Fibroblast of upper back skin (primary cell): ENCODE data around the gene CHCHD6.
A peak's percentile ranks its signal among the peaks of the same experiment; 100 is the strongest.

Experiments
- DNase-seq: peaks from one replicate; pipeline ENCODE4 v3.0.0-alpha.2; 2013

Gene CHCHD6

GRCh38 chr3:126900859-126901540, 197.0 kb downstream of the CHCHD6 start:
- no peak for DNase-seq

GRCh38 chr3:126901631-126902030, 197.6 kb downstream of the CHCHD6 start:
- DNase-seq: no peak

GRCh38 chr3:126903521-126903920, 199.5 kb downstream of the CHCHD6 start:
- no peak for DNase-seq

- peak; percentile 19 for DNase-seq
Observed at GRCh38 chr3:126907557-126907956, 203.5 kb downstream of the CHCHD6 start.

- DNase-seq: no peak
Observed at GRCh38 chr3:126908752-126909275, 204.8 kb downstream of the CHCHD6 start.

GRCh38 chr3:126910231-126910630, 206.2 kb downstream of the CHCHD6 start:
- DNase-seq: no peak

GRCh38 chr3:126911162-126912026, 207.4 kb downstream of the CHCHD6 start:
- DNase-seq: peak; percentile 78

GRCh38 chr3:126912027-126912422, 208.0 kb downstream of the CHCHD6 start:
- DNase-seq: no peak

GRCh38 chr3:126912491-126913195, 208.6 kb downstream of the CHCHD6 start:
- no peak for DNase-seq

- DNase-seq: no peak
Observed at GRCh38 chr3:126913524-126913923, 209.5 kb downstream of the CHCHD6 start.

- no peak for DNase-seq
Observed at GRCh38 chr3:126914226-126914625, 210.2 kb downstream of the CHCHD6 start.

- no peak for DNase-seq
Observed at GRCh38 chr3:126915015-126915414, 211.0 kb downstream of the CHCHD6 start.

GRCh38 chr3:126916546-126916945, 212.5 kb downstream of the CHCHD6 start:
- no peak for DNase-seq

- DNase-seq: no peak
Observed at GRCh38 chr3:126917232-126917804, 213.3 kb downstream of the CHCHD6 start.

GRCh38 chr3:126918355-126918821, 214.3 kb downstream of the CHCHD6 start:
- DNase-seq: no peak

GRCh38 chr3:126921085-126921824, 217.2 kb downstream of the CHCHD6 start:
- no peak for DNase-seq

GRCh38 chr3:126922466-126922865, 218.4 kb downstream of the CHCHD6 start:
- no peak for DNase-seq

- no peak for DNase-seq
Observed at GRCh38 chr3:126923423-126923822, 219.4 kb downstream of the CHCHD6 start.

- no peak for DNase-seq
Observed at GRCh38 chr3:126923895-126924294, 219.9 kb downstream of the CHCHD6 start.

- no peak for DNase-seq
Observed at GRCh38 chr3:126924458-126924857, 220.4 kb downstream of the CHCHD6 start.

- no peak for DNase-seq
Observed at GRCh38 chr3:126925411-126926171, 221.6 kb downstream of the CHCHD6 start.
